ENCODE measurements around the gene ADGRV1.

GRCh38 chr5:90940227-90940995 lies 381.8 kb downstream of the ADGRV1 start:
- TF ChIP-seq CTCF (conservative IDR thresholded peaks at IDR 0.05; ENCODE audit: low read length) (no peak), EZH2phosphoT487 (IDR thresholded peaks at IDR 0.05; ENCODE audit: borderline replicate concordance) (no peak)

Data from Loucy (cell line).